Neural cell (in vitro differentiated cells): ENCODE measurements around the gene APBB1IP. TPM values are rescaled to one million over a fixed set of nuclear protein-coding genes. Genes with fewer than 3 reads are reported as not detected.

Source experiments
- H2AFZ ChIP-seq: fragments of 200-600, 300-800 bp; sonication (generic), shearing (Covaris generic); 2 replicates; pipeline ENCODE4 v1.6.0; 2014; ENCODE audit warnings: low read depth, mild to moderate bottlenecking, antibody characterized with exemption, low read length, moderate library complexity
- H3F3A ChIP-seq: fragments of 200-600 bp; shearing (Covaris generic); 2 replicates; pipeline ENCODE4 v1.6.1; 2016; ENCODE audit warnings: mild to moderate bottlenecking, moderate library complexity, mixed read lengths, antibody characterized with exemption, low read length; ENCODE audit not compliant: insufficient read depth, poor library complexity, severe bottlenecking
- H3K27ac ChIP-seq: fragments of 200-600, 300-800 bp; sonication (generic), shearing (Covaris generic); 2 replicates; pipeline ENCODE4 v1.5.1; 2014; ENCODE audit warnings: mild to moderate bottlenecking, low read length, moderate library complexity
- H3K27me3 ChIP-seq: fragments of 300-800, 200-600 bp; sonication (generic), shearing (Covaris generic); 2 replicates; pipeline ENCODE4 v1.6.0; 2014; ENCODE audit warnings: mild to moderate bottlenecking, low read depth, low read length, moderate library complexity; ENCODE audit not compliant: insufficient read depth
- H3K36me3 ChIP-seq: fragments of 300-800, 200-600 bp; sonication (generic), shearing (Covaris generic); 2 replicates; pipeline ENCODE4 v1.5.1; 2014; ENCODE audit warnings: mild to moderate bottlenecking, antibody characterized with exemption, low read length, moderate library complexity; ENCODE audit not compliant: insufficient read depth
- H3K4me2 ChIP-seq: fragments of 300-800, 200-600 bp; sonication (generic), shearing (Covaris generic); 2 replicates; pipeline ENCODE4 v1.6.0; 2014; ENCODE audit warnings: mild to moderate bottlenecking, low read length
- H3K4me3 ChIP-seq: fragments of 300-800, 200-600 bp; sonication (generic), shearing (Covaris generic); 2 replicates; pipeline ENCODE4 v1.5.1; 2014; ENCODE audit warnings: mild to moderate bottlenecking, low read length, moderate library complexity
- H3K79me2 ChIP-seq: fragments of 200-600 bp; shearing (Covaris generic); replicated peaks from 2 replicates; pipeline ENCODE4 v1.6.0; 2014; ENCODE audit warnings: mild to moderate bottlenecking, low read length, moderate library complexity; ENCODE audit not compliant: insufficient read depth
- H3K9ac ChIP-seq: fragments of 300-800, 200-600 bp; sonication (generic), shearing (Covaris generic); 2 replicates; pipeline ENCODE4 v1.6.1; 2016; ENCODE audit warnings: mild to moderate bottlenecking, low read length, mixed read lengths
- H3K9me2 ChIP-seq: fragments of 200-600 bp; shearing (Covaris generic); 2 replicates; pipeline ENCODE4 v1.6.1; 2016; ENCODE audit warnings: mild to moderate bottlenecking, low read length, mixed read lengths; ENCODE audit not compliant: insufficient read depth
- H3K9me3 ChIP-seq: fragments of 200-600, 300-800 bp; sonication (generic), shearing (Covaris generic); 2 replicates; pipeline ENCODE4 v1.6.1; 2016; ENCODE audit warnings: mild to moderate bottlenecking, mixed run types, low read length, moderate library complexity, mixed read lengths
- H4K20me1 ChIP-seq: fragments of 200-600 bp; shearing (Covaris generic); 2 replicates; pipeline ENCODE4 v1.6.1; 2016; ENCODE audit warnings: mild to moderate bottlenecking, mixed run types; ENCODE audit not compliant: insufficient read depth
- EP300 ChIP-seq: fragments of 450-650 bp; conservative IDR thresholded peaks from 2 replicates; pipeline ENCODE4 v1.6.1; 2014; ENCODE audit warnings: antibody characterized with exemption, mild to moderate bottlenecking, moderate library complexity; ENCODE audit not compliant: poor library complexity, severe bottlenecking
- EZH2 ChIP-seq: fragments of 200-600, 300-800 bp; shearing (Covaris generic), sonication (generic); IDR thresholded peaks from 2 replicates; pipeline ENCODE4 v1.6.1; 2014; ENCODE audit warnings: antibody characterized with exemption, low read length, borderline replicate concordance, mild to moderate bottlenecking; ENCODE audit not compliant: insufficient read depth, poor library complexity, severe bottlenecking
- MXI1 ChIP-seq: fragments of 450-650 bp; conservative IDR thresholded peaks from 2 replicates; pipeline ENCODE4 v1.6.1; 2014; ENCODE audit warnings: antibody characterized with exemption, mild to moderate bottlenecking; ENCODE audit not compliant: poor library complexity, severe bottlenecking
- POLR2AphosphoS5 ChIP-seq: IDR thresholded peaks from 2 replicates; pipeline ENCODE4 v1.6.1; 2012
- RAD21 ChIP-seq: fragments of 450-650 bp; conservative IDR thresholded peaks from 2 replicates; pipeline ENCODE4 v1.6.1; 2014; ENCODE audit warnings: antibody characterized with exemption, mild to moderate bottlenecking, moderate library complexity
- SMC3 ChIP-seq: fragments of 450-650 bp; conservative IDR thresholded peaks from 2 replicates; pipeline ENCODE4 v1.6.1; 2014; ENCODE audit warnings: antibody characterized with exemption, mild to moderate bottlenecking, moderate library complexity; ENCODE audit not compliant: poor library complexity
- TAF1 ChIP-seq: IDR thresholded peaks from 2 replicates; pipeline ENCODE4 v1.6.1; 2012; ENCODE audit warnings: low read depth
- polyA plus RNA-seq: library from polyadenylated mRNA; depleted of rRNA; stranded (reverse); fragments of >200 nt; gene quantifications from 2 replicates; pipeline ENCODE4 v1.2.3, GENCODE V29; 2014
- TF ChIP-seq, protein P1 (sequence below): fragments of 450-650 bp; IDR thresholded peaks from 2 replicates; pipeline ENCODE4 v1.5.1; 2014; ENCODE audit warnings: antibody characterized with exemption, mild to moderate bottlenecking, moderate library complexity; ENCODE audit not compliant: poor library complexity, severe bottlenecking
- TF ChIP-seq, protein P2 (sequence below): IDR thresholded peaks from 2 replicates; pipeline ENCODE4 v1.6.1; 2012; ENCODE audit warnings: borderline replicate concordance

APBB1IP gene
- polyA plus RNA-seq, 1 donor from 2014 or later, result not detected

DNA sequence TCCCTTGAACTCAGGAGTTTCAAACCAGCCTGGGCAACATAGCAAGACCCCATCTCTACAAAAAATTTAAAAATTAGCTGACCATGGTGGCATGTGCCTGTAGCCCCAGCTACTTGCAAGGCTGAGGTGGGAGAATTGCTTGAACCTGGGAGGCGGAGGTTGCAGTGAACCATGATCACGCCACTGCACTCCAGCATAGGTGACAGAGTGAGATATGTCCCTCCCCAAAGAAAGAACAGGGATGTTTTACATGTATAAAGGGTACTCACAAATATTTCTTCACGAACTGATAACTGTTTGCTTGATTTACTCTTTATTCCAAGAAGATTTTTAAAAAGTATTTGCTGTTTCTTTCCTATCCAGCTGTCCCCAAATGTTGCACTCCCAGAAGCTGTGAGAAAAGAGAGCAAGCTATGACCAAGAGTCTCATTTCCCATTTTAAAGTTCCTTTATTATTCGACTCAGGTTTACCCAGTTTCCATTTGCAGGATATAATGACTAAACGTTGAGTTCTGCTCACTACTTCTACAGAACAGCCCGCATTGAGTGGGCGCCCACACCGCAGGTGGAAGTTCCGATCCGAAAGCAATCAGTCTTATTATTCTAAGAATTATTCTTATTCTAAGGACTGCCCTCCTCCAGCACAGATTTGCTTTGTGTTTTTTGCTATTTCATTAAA is 90.7 kb downstream of the APBB1IP start:
- Histone ChIP-seq H3K9ac (no peak overlapping the region), H3K27ac (no peak overlapping the region), H3K4me3 (no peak overlapping the region), H3K36me3 (no peaks in the 10 kb centered on the region), H3K4me2 (no peak overlapping the region), H2AFZ (no peak overlapping the region), H3K9me3 (no peaks in the 10 kb centered on the region), H3F3A (no peaks in the 10 kb centered on the region), H3K9me2 (no peaks in the 10 kb centered on the region), H4K20me1 (no peaks in the 10 kb centered on the region), H3K27me3 (no peaks in the 10 kb centered on the region), H3K79me2 (no peaks in the 10 kb centered on the region)
- TF ChIP-seq, protein P1, sequence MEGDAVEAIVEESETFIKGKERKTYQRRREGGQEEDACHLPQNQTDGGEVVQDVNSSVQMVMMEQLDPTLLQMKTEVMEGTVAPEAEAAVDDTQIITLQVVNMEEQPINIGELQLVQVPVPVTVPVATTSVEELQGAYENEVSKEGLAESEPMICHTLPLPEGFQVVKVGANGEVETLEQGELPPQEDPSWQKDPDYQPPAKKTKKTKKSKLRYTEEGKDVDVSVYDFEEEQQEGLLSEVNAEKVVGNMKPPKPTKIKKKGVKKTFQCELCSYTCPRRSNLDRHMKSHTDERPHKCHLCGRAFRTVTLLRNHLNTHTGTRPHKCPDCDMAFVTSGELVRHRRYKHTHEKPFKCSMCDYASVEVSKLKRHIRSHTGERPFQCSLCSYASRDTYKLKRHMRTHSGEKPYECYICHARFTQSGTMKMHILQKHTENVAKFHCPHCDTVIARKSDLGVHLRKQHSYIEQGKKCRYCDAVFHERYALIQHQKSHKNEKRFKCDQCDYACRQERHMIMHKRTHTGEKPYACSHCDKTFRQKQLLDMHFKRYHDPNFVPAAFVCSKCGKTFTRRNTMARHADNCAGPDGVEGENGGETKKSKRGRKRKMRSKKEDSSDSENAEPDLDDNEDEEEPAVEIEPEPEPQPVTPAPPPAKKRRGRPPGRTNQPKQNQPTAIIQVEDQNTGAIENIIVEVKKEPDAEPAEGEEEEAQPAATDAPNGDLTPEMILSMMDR, result no peak
- TF ChIP-seq, protein P2, sequence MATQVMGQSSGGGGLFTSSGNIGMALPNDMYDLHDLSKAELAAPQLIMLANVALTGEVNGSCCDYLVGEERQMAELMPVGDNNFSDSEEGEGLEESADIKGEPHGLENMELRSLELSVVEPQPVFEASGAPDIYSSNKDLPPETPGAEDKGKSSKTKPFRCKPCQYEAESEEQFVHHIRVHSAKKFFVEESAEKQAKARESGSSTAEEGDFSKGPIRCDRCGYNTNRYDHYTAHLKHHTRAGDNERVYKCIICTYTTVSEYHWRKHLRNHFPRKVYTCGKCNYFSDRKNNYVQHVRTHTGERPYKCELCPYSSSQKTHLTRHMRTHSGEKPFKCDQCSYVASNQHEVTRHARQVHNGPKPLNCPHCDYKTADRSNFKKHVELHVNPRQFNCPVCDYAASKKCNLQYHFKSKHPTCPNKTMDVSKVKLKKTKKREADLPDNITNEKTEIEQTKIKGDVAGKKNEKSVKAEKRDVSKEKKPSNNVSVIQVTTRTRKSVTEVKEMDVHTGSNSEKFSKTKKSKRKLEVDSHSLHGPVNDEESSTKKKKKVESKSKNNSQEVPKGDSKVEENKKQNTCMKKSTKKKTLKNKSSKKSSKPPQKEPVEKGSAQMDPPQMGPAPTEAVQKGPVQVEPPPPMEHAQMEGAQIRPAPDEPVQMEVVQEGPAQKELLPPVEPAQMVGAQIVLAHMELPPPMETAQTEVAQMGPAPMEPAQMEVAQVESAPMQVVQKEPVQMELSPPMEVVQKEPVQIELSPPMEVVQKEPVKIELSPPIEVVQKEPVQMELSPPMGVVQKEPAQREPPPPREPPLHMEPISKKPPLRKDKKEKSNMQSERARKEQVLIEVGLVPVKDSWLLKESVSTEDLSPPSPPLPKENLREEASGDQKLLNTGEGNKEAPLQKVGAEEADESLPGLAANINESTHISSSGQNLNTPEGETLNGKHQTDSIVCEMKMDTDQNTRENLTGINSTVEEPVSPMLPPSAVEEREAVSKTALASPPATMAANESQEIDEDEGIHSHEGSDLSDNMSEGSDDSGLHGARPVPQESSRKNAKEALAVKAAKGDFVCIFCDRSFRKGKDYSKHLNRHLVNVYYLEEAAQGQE, result no peak
- no peak for TF ChIP-seq RAD21
- TF ChIP-seq EZH2, result no peak
- TF ChIP-seq MXI1, result no peak
- TF ChIP-seq EP300, result no peak
- no peak for TF ChIP-seq TAF1
- no peak for TF ChIP-seq POLR2AphosphoS5
- TF ChIP-seq SMC3, result no peak

DNA sequence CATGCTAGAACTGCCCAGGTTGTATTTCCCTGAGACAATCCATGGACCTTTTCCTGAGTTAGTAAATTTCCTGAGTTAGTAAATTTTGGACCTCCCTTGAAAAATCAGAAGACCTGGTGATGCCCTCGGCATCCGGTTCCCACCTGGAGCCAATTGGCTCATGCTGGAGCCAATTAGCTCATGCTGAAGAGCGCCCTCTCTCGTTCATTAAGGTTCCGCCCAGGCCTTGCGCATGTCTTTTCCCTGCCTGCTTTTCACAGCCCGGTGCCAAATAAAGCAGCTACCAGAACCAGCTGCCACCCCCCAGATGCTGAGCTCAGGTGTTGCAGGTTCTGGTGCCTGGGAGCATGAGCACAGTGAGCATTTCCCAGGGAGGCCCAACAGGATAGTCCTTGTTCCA is 96.2 kb downstream of the APBB1IP start:
- H3K9me2 ChIP-seq, result no peaks in the 10 kb centered on the region
- H3K79me2 ChIP-seq, result no peaks in the 10 kb centered on the region
- no peaks in the 10 kb centered on the region for H3K27me3 ChIP-seq
- H3K9me3 ChIP-seq, result no peaks in the 10 kb centered on the region
- TF ChIP-seq POLR2AphosphoS5, result no peak
- no peak for TF ChIP-seq EZH2
- no peak for TF ChIP-seq EP300
- no peak for TF ChIP-seq SMC3
- TF ChIP-seq RAD21, result no peak
- TF ChIP-seq, protein P2, result no peak
- TF ChIP-seq MXI1, result no peak
- TF ChIP-seq TAF1, result no peak
- TF ChIP-seq, protein P1, result no peak
- H3K27ac ChIP-seq, result no peak overlapping the region
- no peak overlapping the region for H3K9ac ChIP-seq
- no peak overlapping the region for H2AFZ ChIP-seq
- no peak overlapping the region for H3K4me3 ChIP-seq
- H3F3A ChIP-seq, result no peaks in the 10 kb centered on the region
- H3K36me3 ChIP-seq, result no peaks in the 10 kb centered on the region
- no peak overlapping the region for H3K4me2 ChIP-seq
- H4K20me1 ChIP-seq, result no peaks in the 10 kb centered on the region
